OCI-LY7 (cell line): ENCODE measurements around the gene MARCKS. TPM values are rescaled to one million over a fixed set of nuclear protein-coding genes. Genes with fewer than 3 reads are reported as not detected.
"Not testable (repeated sequence)": the region's sequence is repeated elsewhere in the genome, so short reads cannot be mapped to it uniquely, and the experiment has no call there.

ENCODE experiments used
- BruUV-seq: library from RNA; stranded (reverse); fragments of 400-500 nt; replicated peaks from 2 replicates; lab custom pipeline; 2021; lab: Mats Ljungman, UMichigan
- CTCF ChIA-PET: fragments of 300-600 bp; sonication (Branson Sonifier 250); formaldehyde crosslinking; loops from one replicate; lab custom pipeline; 2022; ENCODE audit warnings: antibody characterized with exemption; ENCODE audit not compliant: unreplicated experiment; lab: Charles Lee
- POLR2A ChIA-PET: fragments of 300-600 bp; sonication (Branson Sonifier 250); formaldehyde crosslinking; loops from one replicate; lab custom pipeline; 2022; ENCODE audit warnings: antibody characterized with exemption; lab: Charles Lee
- DNase-seq: peaks from one replicate; pipeline ENCODE4 v3.0.0-alpha.2; 2015; ENCODE audit warnings: low spot score
- H2AFZ ChIP-seq: fragments of 200-600 bp; sonication (generic), shearing (Covaris generic); 2 replicates; pipeline ENCODE4 v1.6.1; 2014; ENCODE audit warnings: mild to moderate bottlenecking, antibody characterized with exemption, low read length, moderate library complexity
- H3K27ac ChIP-seq: fragments of 200-600 bp; sonication (generic); 2 replicates; pipeline ENCODE4 v1.5.1; 2014; ENCODE audit warnings: mixed run types, low read depth, mild to moderate bottlenecking, moderate library complexity, low read length, inconsistent platforms; ENCODE audit not compliant: poor library complexity, severe bottlenecking
- H3K36me3 ChIP-seq: fragments of 200-600 bp; sonication (generic); 2 replicates; pipeline ENCODE4 v1.6.1; 2014; ENCODE audit warnings: mild to moderate bottlenecking, antibody characterized with exemption, low read length, moderate library complexity, mixed read lengths; ENCODE audit not compliant: insufficient read depth
- H3K4me1 ChIP-seq: fragments of 200-600 bp; sonication (generic); 2 replicates; pipeline ENCODE4 v1.5.1; 2014; ENCODE audit warnings: mild to moderate bottlenecking, low read length; ENCODE audit not compliant: insufficient read depth, poor library complexity, severe bottlenecking
- H3K4me2 ChIP-seq: fragments of 200-600 bp; sonication (generic); 2 replicates; pipeline ENCODE4 v1.6.1; 2014; ENCODE audit warnings: mild to moderate bottlenecking, low read length
- H3K4me3 ChIP-seq: fragments of 200-600 bp; sonication (generic); 2 replicates; pipeline ENCODE4 v1.5.1; 2014; ENCODE audit warnings: mild to moderate bottlenecking, low read depth, low read length; ENCODE audit not compliant: poor library complexity, severe bottlenecking
- H3K79me2 ChIP-seq: fragments of 200-600 bp; sonication (generic); 2 replicates; pipeline ENCODE4 v1.6.1; 2016; ENCODE audit warnings: low read depth, mild to moderate bottlenecking, low read length, moderate library complexity, mixed read lengths; ENCODE audit not compliant: insufficient read depth
- H3K9me2 ChIP-seq: fragments of 200-600 bp; sonication (generic); 2 replicates; pipeline ENCODE4 v1.6.1; 2016; ENCODE audit warnings: mild to moderate bottlenecking, low read length, mixed read lengths; ENCODE audit not compliant: insufficient read depth
- H3K9me3 ChIP-seq: fragments of 200-600 bp; sonication (generic); 2 replicates; pipeline ENCODE4 v1.6.1; 2014; ENCODE audit warnings: mild to moderate bottlenecking, mixed run types, low read length, mixed read lengths
- H4K20me1 ChIP-seq: fragments of 200-600 bp; sonication (generic); 2 replicates; pipeline ENCODE4 v1.6.1; 2014; ENCODE audit warnings: mild to moderate bottlenecking, antibody characterized with exemption, low read length, moderate library complexity, mixed read lengths; ENCODE audit not compliant: insufficient read depth
- EZH2phosphoT487 ChIP-seq: fragments of 200-600 bp; sonication (generic); IDR thresholded peaks from 2 replicates; pipeline ENCODE4 v1.6.1; 2018; ENCODE audit warnings: low read depth, borderline replicate concordance, mild to moderate bottlenecking, mixed run types, antibody characterized with exemption, low read length, moderate library complexity, mixed read lengths
- intact Hi-C: fragments of 100-400 bp; cut with micrococcal nuclease; formaldehyde crosslinking; loops from one replicate; pipeline ENCODE4 v1.10.0; 2022; ENCODE audit not compliant: unreplicated experiment
- total RNA-seq, 2 experiments: library from RNA; depleted of rRNA in 1 of 2; stranded (reverse); fragments of >200 nt in 1 of 2; shearing (Covaris generic) in 1 of 2; gene quantifications; 2 replicates each; pipeline ENCODE4 v1.2.3, GENCODE V29; 2014 to 2022
- TF ChIP-seq, protein P1 (sequence below): fragments of 200-600 bp; sonication (generic); conservative IDR thresholded peaks from 2 replicates; pipeline ENCODE4 v1.5.1; 2014; ENCODE audit warnings: mild to moderate bottlenecking, antibody characterized with exemption, low read length, moderate library complexity, mixed read lengths

The MARCKS gene
- total RNA-seq, 2 experiments from 2014 or later = 0.03 to 3.9 TPM

GRCh38 chr6:113908801-113909200 lies 51.7 kb downstream of the MARCKS start:
- ChIA-PET CTCF (no interaction called here), POLR2A (interaction anchor here (0.9 kb wide), 1 partner anchor 61 kb away, joined by 3 read pairs; no protein-coding TSS in a partner anchor)
- no peak for DNase-seq
- intact Hi-C loops = loop anchor here (1.0 to 5.0 kb wide), 2 partner anchors 36 to 1128 kb away; no protein-coding TSS in a partner anchor
- TF ChIP-seq EZH2phosphoT487 = no peak
- TF ChIP-seq, protein P1, sequence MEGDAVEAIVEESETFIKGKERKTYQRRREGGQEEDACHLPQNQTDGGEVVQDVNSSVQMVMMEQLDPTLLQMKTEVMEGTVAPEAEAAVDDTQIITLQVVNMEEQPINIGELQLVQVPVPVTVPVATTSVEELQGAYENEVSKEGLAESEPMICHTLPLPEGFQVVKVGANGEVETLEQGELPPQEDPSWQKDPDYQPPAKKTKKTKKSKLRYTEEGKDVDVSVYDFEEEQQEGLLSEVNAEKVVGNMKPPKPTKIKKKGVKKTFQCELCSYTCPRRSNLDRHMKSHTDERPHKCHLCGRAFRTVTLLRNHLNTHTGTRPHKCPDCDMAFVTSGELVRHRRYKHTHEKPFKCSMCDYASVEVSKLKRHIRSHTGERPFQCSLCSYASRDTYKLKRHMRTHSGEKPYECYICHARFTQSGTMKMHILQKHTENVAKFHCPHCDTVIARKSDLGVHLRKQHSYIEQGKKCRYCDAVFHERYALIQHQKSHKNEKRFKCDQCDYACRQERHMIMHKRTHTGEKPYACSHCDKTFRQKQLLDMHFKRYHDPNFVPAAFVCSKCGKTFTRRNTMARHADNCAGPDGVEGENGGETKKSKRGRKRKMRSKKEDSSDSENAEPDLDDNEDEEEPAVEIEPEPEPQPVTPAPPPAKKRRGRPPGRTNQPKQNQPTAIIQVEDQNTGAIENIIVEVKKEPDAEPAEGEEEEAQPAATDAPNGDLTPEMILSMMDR = no peak
- H3K4me1 ChIP-seq = no peaks in the 10 kb centered on the region
- H3K4me3 ChIP-seq = no peak overlapping the region
- H4K20me1 ChIP-seq = no peaks in the 10 kb centered on the region
- no peaks in the 10 kb centered on the region for H3K9me3 ChIP-seq
- no peak overlapping the region for H2AFZ ChIP-seq
- H3K9me2 ChIP-seq = no peaks in the 10 kb centered on the region
- BruUV-seq = no TSS peak
- H3K4me2 ChIP-seq = no peak overlapping the region
- H3K36me3 ChIP-seq = no peaks in the 10 kb centered on the region
- no peak overlapping the region for H3K27ac ChIP-seq
- no peaks in the 10 kb centered on the region for H3K79me2 ChIP-seq

DNA sequence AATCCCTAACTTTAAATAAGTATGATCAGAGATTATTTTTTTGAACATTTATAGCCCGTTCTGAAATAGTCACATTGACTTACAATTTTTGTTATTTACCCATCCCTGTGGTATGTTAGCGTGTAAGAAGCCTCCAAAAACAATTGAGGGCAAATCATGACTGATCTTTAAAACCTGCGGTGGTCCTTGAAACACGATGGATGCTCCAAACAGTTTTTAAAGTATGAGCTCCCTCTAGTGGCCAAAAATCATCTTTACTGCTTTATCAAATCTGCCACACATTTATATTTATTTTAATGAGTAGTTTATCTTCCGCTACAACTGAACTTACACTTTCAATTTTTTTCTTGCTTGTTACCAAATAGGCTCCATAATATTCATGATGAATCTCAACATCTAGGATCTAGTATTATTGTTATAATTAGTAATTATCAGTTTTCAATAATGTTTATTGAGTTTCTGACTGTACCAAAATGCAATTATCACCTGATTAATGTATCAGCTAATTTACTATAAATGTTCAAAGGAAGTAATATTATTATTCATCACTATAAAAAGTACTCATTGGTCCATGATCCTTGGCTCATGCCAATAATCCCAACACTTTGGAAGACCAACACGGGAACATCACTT lies 52.2 kb downstream of the MARCKS start:
- H3K79me2 ChIP-seq = no peaks in the 10 kb centered on the region
- no TSS peak for BruUV-seq
- no peaks in the 10 kb centered on the region for H3K4me1 ChIP-seq
- peak; percentile 68 for DNase-seq
- H4K20me1 ChIP-seq = no peaks in the 10 kb centered on the region
- no peak overlapping the region for H3K4me3 ChIP-seq
- no peaks in the 10 kb centered on the region for H3K9me2 ChIP-seq
- no peaks in the 10 kb centered on the region for H3K9me3 ChIP-seq
- H3K27ac ChIP-seq = no peak overlapping the region
- H2AFZ ChIP-seq = no peak overlapping the region
- POLR2A ChIA-PET = no interaction called here
- intact Hi-C loops = loop anchor here (1.0 to 5.0 kb wide), 2 partner anchors 37 to 1129 kb away; no protein-coding TSS in a partner anchor
- TF ChIP-seq, protein P1 = peak; percentile 89
- TF ChIP-seq EZH2phosphoT487 = no peak
- no peak overlapping the region for H3K4me2 ChIP-seq
- CTCF ChIA-PET = no interaction called here
- no peaks in the 10 kb centered on the region for H3K36me3 ChIP-seq

DNA sequence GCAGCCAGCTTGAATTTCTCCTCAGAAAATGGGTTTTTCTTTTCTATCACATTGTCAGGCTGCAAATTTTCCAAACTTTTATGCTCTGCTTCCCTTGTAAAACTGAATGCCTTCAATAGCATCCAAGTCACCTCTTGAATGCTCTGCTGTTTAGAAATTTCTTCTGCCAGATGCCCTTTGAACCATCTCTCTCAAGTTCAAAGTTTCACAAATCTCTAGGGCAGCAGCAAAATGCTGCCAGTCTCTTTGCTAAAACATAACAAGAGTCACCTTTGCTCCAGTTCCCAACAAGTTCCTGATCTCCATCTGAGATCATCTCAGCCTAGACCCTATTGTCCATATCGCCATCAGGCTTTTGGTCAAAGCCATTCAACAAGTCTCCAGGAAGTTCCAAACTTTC lies 53.1 kb downstream of the MARCKS start:
- intact Hi-C loops, H2AFZ ChIP-seq, H3K79me2 ChIP-seq, DNase-seq, H3K36me3 ChIP-seq, H4K20me1 ChIP-seq, H3K27ac ChIP-seq, H3K4me3 ChIP-seq, BruUV-seq, H3K4me1 ChIP-seq, CTCF ChIA-PET, H3K9me2 ChIP-seq, H3K9me3 ChIP-seq, POLR2A ChIA-PET, H3K4me2 ChIP-seq: not testable (repeated sequence)

Other genes starting within 250 kb of the MARCKS start
- gene HDAC2, start 113.8 kb downstream of the MARCKS start, total RNA-seq (2014; rRNA removed; shearing (Covaris generic)) = 37.3 and 40.5 TPM in 2 replicates
- 121 and 141 TPM in 2 replicates for gene HDAC2, start 113.8 kb downstream of the MARCKS start, total RNA-seq (2022)